Lung (tissue), 12 donors: ENCODE results near the gene CDH13. TPM values are rescaled to one million over a fixed set of nuclear protein-coding genes. Genes with fewer than 3 reads are reported as not detected.

Experiments
- ATAC-seq: fragments of 200-7000 bp; cut with Tn5 transposase; one replicate; pipeline ENCODE4 v1.9.1; 2020; ENCODE audit warnings: moderate number of reproducible peaks; ENCODE audit not compliant: insufficient read depth, low FRiP score
- DNase-seq, 3 donors: peaks; one replicate each; pipeline ENCODE4 v3.0.0-alpha.2; 2013 to 2017
- H3K27ac ChIP-seq, 2 donors: one replicate each; pipeline ENCODE4 v1.5.1; 2013; ENCODE audit warnings: mild to moderate bottlenecking in 2 of 2, moderate library complexity in 2 of 2, control low read depth in 1 of 2, inconsistent platforms in 1 of 2, low read depth in 1 of 2, low read length in 1 of 2
- H3K27me3 ChIP-seq, 3 donors: one replicate each; pipeline ENCODE4 v1.5.1; 2013; ENCODE audit warnings: low read length in 2 of 3; ENCODE audit not compliant: control insufficient read depth in 3 of 3, insufficient read depth in 3 of 3
- H3K36me3 ChIP-seq, 4 donors: one replicate each; pipeline ENCODE4 v1.5.1; 2013; ENCODE audit warnings: low read length in 4 of 4, mild to moderate bottlenecking in 1 of 4, moderate library complexity in 1 of 4; ENCODE audit not compliant: control insufficient read depth in 4 of 4, insufficient read depth in 4 of 4
- H3K4me1 ChIP-seq, 5 donors: one replicate each; pipeline ENCODE4 v1.5.1; 2013; ENCODE audit warnings: low read length in 5 of 5, mild to moderate bottlenecking in 2 of 5, moderate library complexity in 1 of 5; ENCODE audit not compliant: control insufficient read depth in 5 of 5, insufficient read depth in 5 of 5
- H3K4me3 ChIP-seq: one replicate; pipeline ENCODE4 v1.5.1; 2013; ENCODE audit warnings: mild to moderate bottlenecking, control low read depth, moderate library complexity
- H3K9ac ChIP-seq, 2 donors: one replicate each; pipeline ENCODE4 v1.5.1; 2013; ENCODE audit warnings: low read length in 2 of 2, control low read depth in 1 of 2; ENCODE audit not compliant: insufficient read depth in 1 of 2
- H3K9me3 ChIP-seq, 4 donors: one replicate each; pipeline ENCODE4 v1.5.1; 2013; ENCODE audit warnings: low read length in 3 of 4, mild to moderate bottlenecking in 1 of 4, moderate library complexity in 1 of 4; ENCODE audit not compliant: control insufficient read depth in 4 of 4, insufficient read depth in 3 of 4
- CTCF ChIP-seq: IDR thresholded peaks from 2 replicates; pipeline ENCODE4 v1.5.1; 2012; ENCODE audit warnings: mild to moderate bottlenecking; ENCODE audit errors: control extremely low read depth, extremely low read depth
- WGBS, 2 donors: extraction: QIAGEN DNeasy Blood & Tissue Kit; methylation state at CpG; one replicate each; pipeline ENCODE4 v1.1.7; 2013; 5-methylcytosine and 5-hydroxymethylcytosine counted together
- polyA plus RNA-seq, 2 donors: library from polyadenylated mRNA; stranded (reverse); fragments of 200-250 nt; gene quantifications; one replicate each; pipeline ENCODE4 v1.2.1, GENCODE V29; 2013
- total RNA-seq, 2 donors: library from RNA; depleted of rRNA in 1 of 2; stranded (reverse); fragments of >200 nt in 1 of 2; gene quantifications; one replicate each; pipeline ENCODE4 v1.2.1, GENCODE V29; 2014 to 2021
- donor health status: control.
- donor health status: control.
- donor health status: Bipolar disorder and iron deficiency.
- donor health status: healthy.
- donor health status: DM: yes; HTN: yes; CAD: no.

CDH13 gene
- total and polyA plus RNA-seq, 4 donors = 2.1 to 12.3 (median 7.3) TPM

- peaks cover 0 to 5% (median 0%) of the 10 kb centered on the region in 5 donors for H3K4me1 ChIP-seq
- H3K27ac ChIP-seq = no peak overlapping the region
- ATAC-seq (no peak), DNase-seq (no peak)
- TF ChIP-seq CTCF = no peak
- H3K27me3 ChIP-seq = peaks cover 0 to 3% (median 2%) of the 10 kb centered on the region in 3 donors
- H3K4me3 ChIP-seq = no peak overlapping the region
- H3K36me3 ChIP-seq = peaks cover 0 to 2% (median 0%) of the 10 kb centered on the region in 4 donors
- no peak overlapping the region for H3K9ac ChIP-seq
- WGBS, 2 donors = 84 to 97% methylated on average over 3 of the region's 3 CpGs
- peaks cover 0 to 3% (median 0%) of the 10 kb centered on the region in 4 donors for H3K9me3 ChIP-seq
Measured at GRCh38 chr16:83224642-83225041, 597.9 kb downstream of the CDH13 start.

DNA sequence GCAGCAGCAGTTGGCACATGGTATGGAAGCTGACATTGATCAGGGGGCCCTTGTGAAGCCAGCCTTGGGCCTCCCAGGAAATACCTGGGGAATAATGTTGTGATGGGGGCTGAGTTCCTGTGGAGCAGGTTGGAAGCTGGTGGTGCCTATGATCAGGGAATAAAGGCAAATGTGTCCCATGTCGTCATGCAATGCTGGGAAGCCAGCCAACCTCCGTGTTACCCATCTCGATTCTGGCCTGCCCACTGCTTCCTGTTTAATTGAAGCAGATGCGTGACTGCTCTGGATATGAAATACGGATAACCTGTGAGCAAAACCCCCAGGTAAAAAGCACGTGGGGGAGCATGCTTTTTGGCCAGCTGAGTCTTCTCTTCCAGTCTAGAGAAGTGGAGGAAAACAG is 600.6 kb downstream of the CDH13 start:
- no peak for TF ChIP-seq CTCF
- Histone ChIP-seq H3K27ac (no peak overlapping the region), H3K9me3 (peaks cover 0 to 2% (median 0%) of the 10 kb centered on the region in 4 donors), H3K27me3 (peaks cover 0 to 3% (median 2%) of the 10 kb centered on the region in 3 donors), H3K4me3 (no peak overlapping the region), H3K9ac (no peak overlapping the region), H3K4me1 (peaks cover 0 to 8% (median 0%) of the 10 kb centered on the region in 5 donors), H3K36me3 (no peaks in the 10 kb centered on the region)
- ATAC-seq = no peak
- WGBS, 2 donors = 41 to 44% methylated on average over 6 of the region's 6 CpGs
- DNase-seq = peak in 1 of 3 donors; percentile 2

DNA sequence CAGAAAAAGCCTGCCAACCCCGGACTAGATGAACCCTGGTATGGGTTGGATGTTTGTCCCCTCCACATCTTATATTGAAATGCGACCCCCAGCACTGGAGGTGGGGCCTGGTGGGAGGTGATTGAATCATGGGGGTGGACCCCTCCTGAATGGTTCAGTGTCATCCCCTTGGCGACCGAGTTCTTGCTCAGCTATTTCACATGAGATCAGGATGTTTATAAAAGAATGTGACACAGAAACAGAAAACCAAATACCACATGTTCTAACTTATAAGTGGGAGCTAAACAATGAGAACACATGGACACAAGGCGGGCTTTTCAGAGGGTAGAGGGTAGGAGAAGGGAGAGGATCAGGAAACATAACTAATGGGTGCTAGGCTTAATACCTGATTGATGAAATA is 605.0 kb downstream of the CDH13 start:
- Histone ChIP-seq H3K4me1 (peaks cover 0 to 2% (median 0%) of the 10 kb centered on the region in 5 donors), H3K9ac (no peak overlapping the region), H3K36me3 (peaks cover 0 to 4% (median 0%) of the 10 kb centered on the region in 4 donors), H3K4me3 (no peak overlapping the region), H3K27ac (no peak overlapping the region), H3K9me3 (no peaks in the 10 kb centered on the region), H3K27me3 (no peaks in the 10 kb centered on the region)
- WGBS, 2 donors = 72 to 73% methylated on average over 5 of the region's 5 CpGs
- ATAC-seq (no peak), DNase-seq (peak; percentile 2 to 16 (median 16))
- TF ChIP-seq CTCF = no peak

DNA sequence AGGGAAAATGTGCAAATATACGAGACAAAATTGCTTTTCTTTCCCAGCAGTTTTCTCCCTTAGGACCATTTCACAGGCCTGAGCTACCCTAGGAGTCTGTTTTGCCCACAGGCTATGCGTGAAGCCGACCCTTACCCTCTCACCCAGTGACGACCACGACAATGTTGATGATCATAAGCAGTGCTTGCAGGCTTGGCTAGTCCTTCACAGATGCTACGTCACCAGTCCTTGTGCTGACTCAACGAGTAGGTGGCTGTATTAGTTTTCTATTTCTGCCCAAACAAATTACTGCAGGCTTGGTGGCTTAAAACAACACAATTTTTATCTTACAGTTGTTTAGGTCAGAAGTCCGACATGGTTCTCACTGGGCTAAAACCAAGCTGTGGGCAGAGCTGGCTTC is 606.4 kb downstream of the CDH13 start:
- Histone ChIP-seq H3K9ac (no peak overlapping the region), H3K4me1 (peaks cover 0 to 2% (median 0%) of the 10 kb centered on the region in 5 donors), H3K27ac (no peak overlapping the region), H3K4me3 (no peak overlapping the region), H3K36me3 (peaks cover 0 to 4% (median 0%) of the 10 kb centered on the region in 4 donors), H3K27me3 (no peaks in the 10 kb centered on the region), H3K9me3 (no peaks in the 10 kb centered on the region)
- ATAC-seq (no peak), DNase-seq (no peak)
- WGBS, 2 donors = 67 to 84% methylated on average over 8 of the region's 8 CpGs
- no peak for TF ChIP-seq CTCF
